ENCODE data around the gene BEND5. TPM values are rescaled to one million over a fixed set of nuclear protein-coding genes. Genes with fewer than 3 reads are reported as not detected.

The BEND5 gene
- total and polyA plus RNA-seq, 4 donors: 0.12 to 0.93 (median 0.19) TPM

- 91% methylated on average over 5 of the region's 5 CpGs for WGBS
- Histone ChIP-seq H3K27me3 (ENCODE audit: control insufficient read depth in 4 of 4, insufficient read depth in 4 of 4, low read length in 3 of 4) (no peaks in the 10 kb centered on the region), H3K4me1 (ENCODE audit: control insufficient read depth in 4 of 4, insufficient read depth in 4 of 4, low read length in 3 of 4) (no peaks in the 10 kb centered on the region), H3K36me3 (ENCODE audit: control insufficient read depth in 4 of 4, insufficient read depth in 3 of 4, low read depth in 1 of 4, low read length in 3 of 4) (no peaks in the 10 kb centered on the region), H3K9me3 (ENCODE audit: control insufficient read depth in 4 of 4, low read length in 3 of 4) (no peaks in the 10 kb centered on the region), H3K27ac (ENCODE audit: low read depth in 1 of 2, low read length in 2 of 2) (no peak overlapping the region), H3K9ac (ENCODE audit: low read depth in 1 of 2, low read length in 2 of 2) (no peak overlapping the region), H3K4me3 (ENCODE audit: low read depth in 1 of 3, low read length in 3 of 3) (no peak overlapping the region)
- TF ChIP-seq ZBTB33 (IDR thresholded peaks at IDR 0.05) (no peak), HNF4G (IDR thresholded peaks at IDR 0.05) (no peak), MAX (IDR thresholded peaks at IDR 0.05) (no peak), SP1 (IDR thresholded peaks at IDR 0.05) (no peak), RXRA (IDR thresholded peaks at IDR 0.05) (no peak), ATF3 (IDR thresholded peaks at IDR 0.05) (no peak), REST (IDR thresholded peaks at IDR 0.05) (no peak), EGR1 (IDR thresholded peaks at IDR 0.05; ENCODE audit: low read depth in 2 of 2) (no peak), GABPA (IDR thresholded peaks at IDR 0.05 in 1 of 2, conservative IDR thresholded peaks at IDR 0.05 in 1 of 2) (no peak), NR2F2 (IDR thresholded peaks at IDR 0.05) (no peak), TAF1 (conservative IDR thresholded peaks at IDR 0.05) (no peak), RAD21 (IDR thresholded peaks at IDR 0.05) (no peak), FOXA2 (IDR thresholded peaks at IDR 0.05) (no peak), FOXA1 (IDR thresholded peaks at IDR 0.05) (no peak), CTCF (IDR thresholded peaks at IDR 0.05; ENCODE audit: low read depth, low read length, missing input control) (no peak)
- no peak for DNase-seq (ENCODE audit: low spot score)
Measured at GRCh38 chr1:48725341-48726046, 51.2 kb downstream of the BEND5 start.

- no peak for DNase-seq (ENCODE audit: low spot score)
- Histone ChIP-seq H3K36me3 (ENCODE audit: control insufficient read depth in 4 of 4, insufficient read depth in 3 of 4, low read depth in 1 of 4, low read length in 3 of 4) (no peaks in the 10 kb centered on the region), H3K27ac (ENCODE audit: low read depth in 1 of 2, low read length in 2 of 2) (no peak overlapping the region), H3K9me3 (ENCODE audit: control insufficient read depth in 4 of 4, low read length in 3 of 4) (no peaks in the 10 kb centered on the region), H3K27me3 (ENCODE audit: control insufficient read depth in 4 of 4, insufficient read depth in 4 of 4, low read length in 3 of 4) (no peaks in the 10 kb centered on the region), H3K4me1 (ENCODE audit: control insufficient read depth in 4 of 4, insufficient read depth in 4 of 4, low read length in 3 of 4) (no peaks in the 10 kb centered on the region), H3K4me3 (ENCODE audit: low read depth in 1 of 3, low read length in 3 of 3) (no peak overlapping the region), H3K9ac (ENCODE audit: low read depth in 1 of 2, low read length in 2 of 2) (no peak overlapping the region)
- TF ChIP-seq JUND (IDR thresholded peaks at IDR 0.05) (no peak), RXRA (IDR thresholded peaks at IDR 0.05) (no peak)
Measured at GRCh38 chr1:48720929-48721328, 55.8 kb downstream of the BEND5 start.
